Embryonic facial prominence (tissue), 1 donor: Measurements from ENCODE around the gene RABGAP1L.
"Not testable (repeated sequence)": the region's sequence is repeated elsewhere in the genome, so short reads cannot be mapped to it uniquely, and the experiment has no call there.

ENCODE experiments used
- DNase-seq: peaks from one replicate; pipeline ENCODE4 v3.0.0-alpha.2; 2016; ENCODE audit errors: extremely low spot score

The RABGAP1L gene

GRCh38 chr1:174568551-174568950 is 409.2 kb downstream of the RABGAP1L start:
- DNase-seq, result no peak

DNA sequence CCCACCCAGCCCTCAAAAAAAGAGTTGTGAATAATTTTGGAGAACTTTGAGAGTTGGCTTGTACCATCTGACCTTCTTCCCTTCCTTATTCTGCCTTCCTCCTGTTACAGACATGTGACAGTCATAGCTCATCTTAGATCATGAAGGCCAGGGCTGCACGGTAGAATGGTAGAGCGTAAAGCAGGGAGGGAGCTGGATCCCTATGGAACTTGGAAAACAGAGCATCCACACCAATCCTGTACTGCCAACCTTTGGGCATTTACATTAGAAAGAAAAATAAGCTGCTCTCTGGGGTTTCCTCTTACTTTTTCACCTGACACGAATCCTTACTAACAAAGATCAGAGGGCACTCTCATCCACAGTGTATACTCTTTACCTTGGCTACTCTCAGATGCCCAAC is 409.9 kb downstream of the RABGAP1L start:
- no peak for DNase-seq

GRCh38 chr1:174572771-174573170 is 413.5 kb downstream of the RABGAP1L start:
- DNase-seq, result no peak

- DNase-seq, result not testable (repeated sequence)
Measured at GRCh38 chr1:174576120-174576519, 416.8 kb downstream of the RABGAP1L start.

DNA sequence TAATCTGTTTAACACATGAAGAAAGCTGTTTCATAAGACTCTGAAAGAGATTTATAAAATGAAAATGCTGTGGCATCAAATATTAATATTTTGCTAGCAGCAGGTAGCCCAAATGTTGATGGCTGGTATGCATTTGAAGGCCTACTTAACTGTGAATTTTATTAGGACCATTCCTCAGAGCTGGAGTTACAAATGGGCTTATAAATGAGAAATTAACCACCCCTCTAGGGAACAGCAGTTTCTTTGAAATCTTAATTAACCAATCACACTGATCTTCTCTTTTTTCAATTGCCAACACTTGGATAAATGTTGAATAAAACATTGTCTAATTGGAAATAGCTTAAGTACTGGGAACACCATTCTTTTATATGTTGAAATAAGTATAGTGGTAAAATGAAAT is 418.4 kb downstream of the RABGAP1L start:
- DNase-seq, result no peak

DNA sequence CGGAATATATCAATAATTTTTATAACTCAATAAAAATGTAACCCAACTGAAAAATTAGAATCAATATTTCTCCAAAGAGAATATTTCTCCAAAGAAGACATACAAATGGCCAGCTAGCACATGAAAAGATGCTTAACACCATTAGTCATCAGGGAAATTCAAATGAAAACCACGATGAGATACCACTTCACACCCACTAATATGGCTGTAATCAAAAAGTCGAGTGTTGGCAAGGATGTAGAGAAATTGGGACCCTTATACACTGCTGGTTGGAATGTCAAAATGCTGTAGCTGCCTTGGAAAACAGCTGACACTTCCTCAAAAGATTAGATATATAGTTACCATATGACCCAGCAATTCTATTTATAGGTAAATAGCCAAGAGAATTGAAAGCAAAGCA is 421.5 kb downstream of the RABGAP1L start:
- no peak for DNase-seq

DNA sequence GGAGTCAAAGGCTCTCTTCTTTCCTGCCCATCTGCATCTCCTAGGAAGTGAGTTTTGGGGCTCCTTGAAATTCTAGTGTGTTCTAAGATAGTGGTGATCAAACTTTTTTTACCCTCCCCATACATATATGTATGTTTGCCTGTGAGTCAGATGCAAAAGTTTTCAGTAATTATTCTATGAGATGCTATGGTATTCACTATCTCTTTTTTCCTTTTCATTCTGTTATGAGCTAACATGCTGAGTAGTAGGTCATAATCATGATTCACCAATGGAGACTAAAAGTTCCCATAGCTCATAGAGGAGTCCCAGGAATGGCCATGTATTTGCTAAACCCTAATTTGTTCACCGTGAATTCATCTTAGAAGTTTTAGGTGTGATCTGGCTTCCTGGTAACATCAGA is 424.0 kb downstream of the RABGAP1L start:
- DNase-seq, result no peak

GRCh38 chr1:174584071-174584470 is 424.8 kb downstream of the RABGAP1L start:
- DNase-seq, result no peak

DNA sequence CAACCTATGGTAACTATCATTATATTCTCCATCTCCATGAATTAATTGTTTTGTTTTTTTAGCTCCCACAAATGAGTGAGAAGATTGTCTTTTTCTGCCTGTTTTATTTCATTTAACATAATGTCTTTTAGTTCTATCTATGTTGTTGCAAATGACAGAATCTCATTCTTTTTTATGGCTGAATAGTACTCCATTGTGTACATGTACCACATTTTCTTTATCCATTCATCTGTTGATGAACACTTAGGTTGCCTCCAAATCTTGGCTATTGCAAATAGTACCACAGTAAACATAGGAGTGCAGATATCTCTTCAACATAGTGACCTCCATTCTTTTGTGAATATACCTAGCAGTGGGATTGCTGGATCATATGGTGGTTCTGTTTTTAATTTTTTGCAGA is 429.3 kb downstream of the RABGAP1L start:
- DNase-seq, result not testable (repeated sequence)

GRCh38 chr1:174605198-174605597 is 445.9 kb downstream of the RABGAP1L start:
- no peak for DNase-seq

GRCh38 chr1:174606471-174606870 is 447.2 kb downstream of the RABGAP1L start:
- no peak for DNase-seq

- not testable (repeated sequence) for DNase-seq
Measured at GRCh38 chr1:174617905-174618304, 458.6 kb downstream of the RABGAP1L start.

GRCh38 chr1:174623324-174624035 is 464.2 kb downstream of the RABGAP1L start:
- no peak for DNase-seq

- no peak for DNase-seq
Measured at GRCh38 chr1:174626031-174627025, 467.0 kb downstream of the RABGAP1L start.

GRCh38 chr1:174637487-174637886 is 478.2 kb downstream of the RABGAP1L start:
- DNase-seq, result no peak

GRCh38 chr1:174639461-174639860 is 480.1 kb downstream of the RABGAP1L start:
- no peak for DNase-seq

GRCh38 chr1:174640783-174641182 is 481.5 kb downstream of the RABGAP1L start:
- DNase-seq, result no peak

GRCh38 chr1:174642393-174642792 is 483.1 kb downstream of the RABGAP1L start:
- DNase-seq, result no peak

- no peak for DNase-seq
Measured at GRCh38 chr1:174643206-174643605, 483.9 kb downstream of the RABGAP1L start.

DNA sequence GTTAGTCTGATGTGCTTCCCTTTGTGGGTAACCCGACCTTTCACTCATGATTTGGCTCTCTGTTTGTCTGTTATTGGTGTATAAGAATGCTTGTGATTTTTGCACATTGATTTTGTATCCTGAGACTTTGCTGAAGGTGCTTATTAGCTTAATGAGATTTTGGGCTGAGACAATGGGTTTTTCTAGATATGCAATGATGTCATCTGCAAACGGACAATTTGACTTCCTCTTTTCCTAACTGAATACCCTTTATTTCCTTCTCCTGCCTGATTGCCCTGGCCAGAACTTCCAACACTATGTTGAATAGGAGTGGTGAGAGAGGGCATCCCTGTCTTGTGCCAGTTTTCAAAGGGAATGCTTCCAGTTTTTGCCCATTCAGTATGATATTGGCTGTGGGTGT is 490.3 kb downstream of the RABGAP1L start:
- not testable (repeated sequence) for DNase-seq

GRCh38 chr1:174652569-174653280 is 493.4 kb downstream of the RABGAP1L start:
- DNase-seq, result no peak

DNA sequence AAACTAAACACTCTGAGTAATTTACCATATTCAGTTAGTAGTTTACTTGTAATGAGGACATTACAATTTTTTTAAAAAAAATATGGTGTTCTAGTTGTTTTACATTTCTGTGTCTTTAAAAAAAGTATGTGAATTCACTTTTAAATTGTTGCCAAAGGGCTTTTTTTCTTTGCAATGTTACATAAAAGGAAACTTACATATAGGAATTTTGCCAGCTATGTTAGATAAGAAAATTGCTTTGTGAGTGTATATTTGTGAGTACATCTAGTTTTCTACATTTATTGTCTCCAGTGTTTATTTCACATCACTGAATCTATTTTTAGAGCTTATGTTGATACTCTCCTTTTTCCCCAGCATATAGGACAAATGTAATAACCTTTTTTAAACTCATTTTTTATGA is 495.2 kb downstream of the RABGAP1L start:
- no peak for DNase-seq
